Stimulated activated CD8-positive, alpha-beta memory T cell treated with anti-CD3 and anti-CD28 coated beads, Interleukin-7, amount 100 ng/mL, for 4 hours (primary cell): ENCODE measurements around the gene RABGAP1.

ENCODE experiments used
- DNase-seq, 2 donors: peaks; one replicate each; pipeline ENCODE4 v3.0.0-alpha.2; 2020; ENCODE audit warnings: low read depth in 2 of 2

The RABGAP1 gene

GRCh38 chr9:122944960-122945888 is 4.4 kb downstream of the RABGAP1 start:
- no peak for DNase-seq

GRCh38 chr9:122946461-122947005 is 5.7 kb downstream of the RABGAP1 start:
- no peak for DNase-seq

DNA sequence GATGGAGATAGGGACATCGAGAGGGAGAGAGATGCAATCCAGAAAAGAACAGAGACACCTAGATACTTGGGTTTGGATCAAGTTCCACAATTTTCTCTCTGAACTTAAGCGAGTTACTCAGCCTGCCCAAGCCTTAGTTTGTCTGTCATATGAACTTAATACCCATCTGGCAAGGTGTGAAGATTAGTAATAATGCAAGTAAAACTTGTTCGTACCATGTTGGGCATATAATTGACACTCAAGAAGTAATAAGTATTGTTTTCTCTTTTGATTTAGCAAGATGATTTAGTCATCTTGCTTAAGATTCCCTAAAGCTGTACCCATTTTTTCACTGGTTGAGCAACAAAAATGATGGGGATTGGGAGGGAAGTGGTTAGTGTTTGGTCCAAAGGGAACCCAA is 7.5 kb downstream of the RABGAP1 start:
- DNase-seq, result no peak

DNA sequence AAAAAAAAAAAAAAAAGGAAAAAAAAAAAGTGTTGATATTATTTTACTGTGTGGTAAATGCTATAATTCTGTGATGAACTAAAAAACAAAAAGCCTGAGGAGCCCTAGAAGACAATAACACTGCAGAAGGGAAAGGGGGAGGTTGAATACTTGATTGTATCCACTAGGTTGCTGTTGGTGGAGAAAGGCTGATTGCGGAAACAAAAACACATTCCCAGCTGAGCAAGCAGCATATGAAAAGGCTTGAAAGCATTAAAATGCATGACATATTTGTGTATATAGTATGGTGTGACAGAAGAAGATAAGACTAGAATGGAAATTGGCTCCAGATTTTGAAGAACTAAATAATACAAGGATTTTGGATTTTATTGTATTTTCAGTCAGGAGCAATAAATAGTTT is 8.9 kb downstream of the RABGAP1 start:
- no peak for DNase-seq

GRCh38 chr9:122950263-122950662 is 9.4 kb downstream of the RABGAP1 start:
- DNase-seq, result no peak

DNA sequence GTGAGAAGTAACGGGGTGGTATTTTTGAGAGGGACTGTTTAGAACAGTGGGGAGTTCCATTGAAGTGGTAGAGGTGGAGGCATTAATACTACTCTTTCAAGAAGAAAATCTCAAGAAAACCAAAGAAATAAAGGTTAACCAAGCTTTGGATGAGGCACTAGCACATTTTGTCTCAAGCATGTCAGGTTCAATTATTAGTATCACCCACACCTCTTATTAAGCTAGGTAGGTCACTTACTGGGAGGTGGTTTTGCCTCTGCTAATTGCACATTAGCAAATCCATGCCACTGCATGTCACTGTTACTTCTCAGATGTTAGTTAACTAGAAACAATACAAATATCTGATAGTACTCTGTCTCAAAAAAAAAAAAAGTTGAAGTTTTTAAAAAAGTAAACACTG is 10.2 kb downstream of the RABGAP1 start:
- no peak for DNase-seq

DNA sequence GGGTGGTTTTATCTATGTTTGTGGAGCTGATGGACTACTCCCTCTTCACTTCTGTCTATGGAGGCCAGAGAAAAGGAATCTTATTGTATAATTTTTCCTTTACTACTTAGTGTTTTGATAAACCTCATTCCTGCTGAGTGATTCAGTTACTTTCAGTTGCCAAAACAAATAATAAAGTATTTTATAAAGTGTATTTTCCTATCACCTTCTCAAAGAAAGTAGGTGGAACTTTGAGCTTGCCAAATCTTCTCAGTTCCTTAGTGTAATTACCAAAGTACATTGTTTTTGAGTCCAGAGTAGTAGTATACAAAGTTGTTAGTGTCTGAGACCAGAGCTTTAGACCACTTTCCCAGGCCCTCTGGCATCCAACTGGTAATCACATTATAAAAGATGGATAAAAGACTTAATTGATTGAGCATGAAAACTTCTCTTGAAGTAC is 13.5 kb downstream of the RABGAP1 start:
- DNase-seq, result no peak

DNA sequence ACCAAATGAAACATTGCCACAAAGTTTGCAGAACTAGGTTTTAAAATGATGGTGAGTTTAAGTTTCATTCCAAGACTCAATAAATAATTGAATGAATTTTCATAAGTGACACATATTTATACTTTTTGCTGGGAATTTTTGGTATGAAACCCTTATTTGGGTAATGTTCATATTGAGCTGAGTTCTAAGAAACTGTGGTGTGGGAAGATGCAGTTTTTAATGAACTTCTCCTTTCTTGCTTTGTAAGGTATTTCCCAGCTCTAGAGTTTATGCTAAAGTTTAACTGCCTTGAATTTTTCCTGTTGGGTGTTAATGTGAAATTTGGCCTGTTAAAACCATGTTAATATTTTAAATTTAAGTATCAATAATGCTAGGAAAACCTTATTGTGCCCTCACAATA is 15.1 kb downstream of the RABGAP1 start:
- DNase-seq, result no peak

- DNase-seq, result no peak
Measured at GRCh38 chr9:122961139-122961538, 20.3 kb downstream of the RABGAP1 start.

DNA sequence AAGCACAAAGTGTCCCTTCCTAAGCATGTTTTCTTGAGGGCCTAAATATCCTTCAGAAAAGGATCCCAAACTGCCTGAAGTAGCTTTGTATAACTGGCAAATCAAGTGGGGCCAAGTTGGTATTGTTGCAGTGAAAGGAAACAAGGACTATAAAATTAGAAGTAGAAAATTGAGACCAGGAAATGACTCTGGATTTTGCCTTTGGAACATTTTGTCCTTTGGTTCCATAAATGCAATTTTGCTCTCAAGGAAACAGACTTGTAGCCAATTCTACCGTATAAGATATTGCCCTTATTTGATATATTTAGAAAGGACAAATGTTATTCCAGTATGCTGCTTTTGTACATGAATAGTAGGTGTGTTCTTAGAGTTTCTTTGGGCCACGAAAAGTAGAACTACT is 34.4 kb downstream of the RABGAP1 start:
- DNase-seq, result no peak

DNA sequence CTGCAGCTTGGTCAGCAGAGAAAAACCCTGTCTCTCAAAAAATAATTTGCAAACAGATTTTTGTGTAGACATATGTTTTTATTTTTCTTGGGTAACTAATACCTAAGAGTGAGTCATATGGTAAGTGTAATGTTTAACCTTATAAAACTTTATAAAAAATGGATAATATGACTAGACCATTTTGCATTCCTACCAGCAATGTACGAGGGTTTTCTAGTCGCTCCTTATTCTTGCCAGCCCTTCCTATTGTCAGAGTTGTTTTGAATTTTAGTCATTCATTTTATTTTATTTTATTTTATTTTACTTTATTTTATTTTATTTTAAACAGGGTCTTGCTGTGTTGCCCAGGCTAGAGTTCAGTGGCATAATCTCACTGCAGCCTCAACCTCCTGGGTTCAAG is 37.8 kb downstream of the RABGAP1 start:
- no peak for DNase-seq

- no peak for DNase-seq
Measured at GRCh38 chr9:122986010-122986409, 45.2 kb downstream of the RABGAP1 start.

DNA sequence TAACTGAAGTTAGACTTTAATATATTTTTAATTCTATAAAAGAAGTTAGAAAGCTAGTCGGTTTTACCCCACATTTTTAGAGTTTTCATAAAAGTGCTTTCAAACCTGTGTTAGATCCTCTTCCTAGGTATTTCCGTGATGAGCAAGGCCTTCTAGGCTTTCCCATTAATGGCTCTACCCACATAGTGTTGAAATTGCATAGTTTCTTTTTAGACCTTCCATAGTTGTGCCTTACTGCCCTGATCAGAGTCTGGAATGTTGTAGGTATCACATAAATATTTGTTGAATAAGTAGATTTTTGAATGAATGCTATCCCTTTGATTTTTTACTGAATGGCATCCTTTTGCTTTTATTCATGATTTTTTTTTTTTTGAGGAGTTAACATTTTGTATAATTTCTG is 47.3 kb downstream of the RABGAP1 start:
- DNase-seq, result no peak

DNA sequence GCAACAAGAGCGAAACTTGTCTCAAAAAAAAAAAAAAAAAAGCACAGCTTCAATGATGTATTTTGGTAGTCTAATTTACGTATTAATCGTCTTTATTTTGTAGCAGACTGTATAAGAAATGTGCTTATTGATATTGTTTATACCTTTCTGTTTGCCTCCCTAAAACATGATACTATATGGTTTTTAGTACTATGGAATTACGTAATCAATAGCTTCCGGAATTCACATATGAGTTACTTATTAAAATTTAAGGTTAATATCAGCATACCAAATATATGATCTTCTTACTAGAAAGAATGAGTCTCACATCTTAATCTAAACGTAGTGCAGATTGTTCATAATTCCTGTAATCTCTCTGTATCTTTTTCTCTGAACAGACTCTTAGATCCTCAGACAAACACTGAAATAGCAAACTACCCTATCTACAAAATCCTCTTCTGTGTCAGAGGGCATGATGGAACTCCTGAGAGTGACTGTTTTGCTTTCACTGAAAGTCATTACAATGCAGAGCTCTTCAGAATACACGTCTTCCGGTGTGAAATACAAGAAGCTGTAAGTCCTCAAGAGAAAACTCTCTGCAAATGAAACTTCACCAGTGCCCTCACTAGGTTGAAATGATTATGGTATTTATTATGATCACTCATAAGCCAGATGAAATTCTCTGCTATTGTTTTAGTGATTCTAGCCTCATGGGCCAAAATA is 48.3 kb downstream of the RABGAP1 start:
- no peak for DNase-seq

- DNase-seq, result peak; percentile 3 to 23
Measured at GRCh38 chr9:122991370-122991830, 50.6 kb downstream of the RABGAP1 start.

- no peak for DNase-seq
Measured at GRCh38 chr9:122996586-122996985, 55.8 kb downstream of the RABGAP1 start.

DNA sequence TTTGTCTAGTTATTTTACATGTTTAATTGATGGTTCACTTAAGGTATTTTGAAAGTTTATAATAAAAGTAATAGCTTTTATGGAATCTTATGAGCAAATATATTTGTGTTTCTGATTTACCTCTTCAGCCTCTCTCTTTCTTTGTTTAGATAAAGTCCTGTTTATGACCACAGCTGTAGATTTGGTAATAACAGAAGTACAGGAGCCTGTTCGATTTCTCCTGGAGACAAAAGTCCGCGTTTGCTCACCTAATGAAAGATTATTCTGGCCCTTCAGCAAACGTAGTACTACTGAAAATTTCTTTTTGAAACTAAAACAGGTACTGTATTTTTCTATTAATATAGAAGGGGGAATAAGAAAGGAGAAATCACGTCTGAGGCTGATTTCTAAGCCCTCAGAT is 57.6 kb downstream of the RABGAP1 start:
- no peak for DNase-seq

- DNase-seq, result no peak
Measured at GRCh38 chr9:123000371-123001068, 59.7 kb downstream of the RABGAP1 start.

DNA sequence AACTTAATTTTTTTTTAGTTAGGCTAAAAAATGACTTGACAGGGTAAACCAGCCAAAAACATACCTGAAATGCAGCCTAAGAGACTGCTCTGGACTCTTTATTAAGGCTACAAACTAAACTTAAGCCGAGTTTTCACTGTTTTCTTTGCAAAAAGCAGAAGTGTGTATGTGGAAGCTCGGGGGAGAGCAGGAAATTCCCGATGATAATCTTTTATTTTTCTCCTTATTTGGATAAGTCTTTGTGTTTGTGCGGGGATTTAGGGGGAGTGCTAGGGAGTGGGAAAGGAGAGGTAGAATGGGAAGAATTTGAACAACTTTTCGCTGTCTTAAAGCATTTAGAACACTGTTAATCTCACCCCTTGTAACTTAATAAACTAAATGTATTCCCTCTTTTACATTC is 61.9 kb downstream of the RABGAP1 start:
- DNase-seq, result no peak

- no peak for DNase-seq
Measured at GRCh38 chr9:123003466-123003865, 62.6 kb downstream of the RABGAP1 start.

DNA sequence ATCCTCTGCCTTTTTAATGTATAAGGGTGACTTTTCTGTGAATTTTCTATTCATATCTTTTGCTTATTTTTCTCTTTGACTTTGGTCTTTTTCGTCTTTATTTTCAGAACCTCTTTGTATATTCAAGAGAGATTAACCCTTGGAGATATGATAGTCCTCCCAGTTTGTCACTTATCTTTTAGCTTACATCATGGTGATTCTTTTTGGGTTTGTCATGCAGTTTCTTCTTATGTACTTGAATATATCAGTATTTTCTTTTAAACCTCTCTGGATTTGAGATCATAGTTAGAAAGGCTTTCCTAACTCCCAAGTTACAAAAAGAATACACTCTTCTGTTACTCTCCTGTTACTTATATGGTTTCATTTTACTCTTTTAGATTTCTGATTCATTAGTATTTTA is 65.1 kb downstream of the RABGAP1 start:
- DNase-seq, result no peak

- no peak for DNase-seq
Measured at GRCh38 chr9:123007269-123007668, 66.4 kb downstream of the RABGAP1 start.
